ENCODE results near the gene SLC26A6. TPM values are rescaled to one million over a fixed set of nuclear protein-coding genes. Genes with fewer than 3 reads are reported as not detected.

The SLC26A6 gene
- total and polyA plus RNA-seq, 9 donors = 7.9 to 19.1 (median 10.5) TPM

GRCh38 chr3:48642605-48643004, 7.3 kb upstream of the SLC26A6 start:
- Histone ChIP-seq H3K27ac (no peak overlapping the region), H3K36me3 (no peaks in the 10 kb centered on the region), H3K9me3 (no peaks in the 10 kb centered on the region), H3K4me1 (ENCODE audit: insufficient read depth) (no peaks in the 10 kb centered on the region), H3K27me3 (no peaks in the 10 kb centered on the region), H3K4me3 (no peak overlapping the region)
- intact Hi-C loops (cut with DNase I) = no loop called here
- 89 to 92% (median 89%) methylated on average over 10 to 12 of the region's 12 CpGs for WGBS, 3 donors
- DNase-seq = no peak
- no peak for TF ChIP-seq EP300 (IDR thresholded peaks at IDR 0.05)
- TF ChIP-seq CTCF (IDR thresholded peaks at IDR 0.05) = no peak
- no peak for TF ChIP-seq POLR2A (IDR thresholded peaks at IDR 0.05)

GRCh38 chr3:48641396-48641795, 6.1 kb upstream of the SLC26A6 start:
- WGBS, 3 donors = 89 to 95% (median 93%) methylated on average over 3 of the region's 3 CpGs
- H3K9me3 ChIP-seq = no peaks in the 10 kb centered on the region
- TF ChIP-seq CTCF (IDR thresholded peaks at IDR 0.05) (no peak), EP300 (IDR thresholded peaks at IDR 0.05) (no peak)
- no peaks in the 10 kb centered on the region for H3K4me1 ChIP-seq (ENCODE audit: insufficient read depth)
- no peaks in the 10 kb centered on the region for H3K36me3 ChIP-seq
- no peak overlapping the region for H3K27ac ChIP-seq
- H3K27me3 ChIP-seq = no peaks in the 10 kb centered on the region
- intact Hi-C loops (cut with DNase I) = no loop called here
- DNase-seq = no peak
- no peak overlapping the region for H3K4me3 ChIP-seq

- intact Hi-C loops (cut with DNase I) = no loop called here
- H3K9me3 ChIP-seq = no peaks in the 10 kb centered on the region
- no peak for DNase-seq
- H3K36me3 ChIP-seq = no peaks in the 10 kb centered on the region
- peaks cover 3% of the 10 kb centered on the region for H3K4me1 ChIP-seq (ENCODE audit: insufficient read depth)
- TF ChIP-seq EP300 (IDR thresholded peaks at IDR 0.05) (no peak), POLR2A (IDR thresholded peaks at IDR 0.05) (no peak), CTCF (IDR thresholded peaks at IDR 0.05) (no peak)
- 84 to 91% (median 88%) methylated on average over 23 to 38 of the region's 38 CpGs for WGBS, 3 donors
- no peaks in the 10 kb centered on the region for H3K27me3 ChIP-seq
- H3K27ac ChIP-seq = no peak overlapping the region
- H3K4me3 ChIP-seq = no peak overlapping the region
Observed at GRCh38 chr3:48639944-48640606, 4.8 kb upstream of the SLC26A6 start.

- TF ChIP-seq POLR2A (IDR thresholded peaks at IDR 0.05) (no peak), EP300 (IDR thresholded peaks at IDR 0.05) (no peak), CTCF (IDR thresholded peaks at IDR 0.05) (no peak)
- Histone ChIP-seq H3K4me1 (ENCODE audit: insufficient read depth) (peaks cover 3% of the 10 kb centered on the region), H3K4me3 (no peak overlapping the region), H3K27me3 (no peaks in the 10 kb centered on the region), H3K27ac (no peak overlapping the region), H3K9me3 (no peaks in the 10 kb centered on the region), H3K36me3 (no peaks in the 10 kb centered on the region)
- 51 to 60% (median 56%) methylated on average over 6 of the region's 6 CpGs for WGBS, 3 donors
- intact Hi-C loops (cut with DNase I) = no loop called here
- no peak for DNase-seq
Observed at GRCh38 chr3:48637305-48637704, 2.0 kb upstream of the SLC26A6 start.

Measured in ovary (tissue), 9 donors.